Measurements from ENCODE around the gene NOC2L. TPM values are rescaled to one million over a fixed set of nuclear protein-coding genes. Genes with fewer than 3 reads are reported as not detected.

The NOC2L gene
- total RNA-seq, 6 donors from 2014 or later, result 28.7 to 66.0 (median 51.0) TPM

Small RNAs within 50 kb of the gene (small RNA-seq; reads per million reads assigned to genes)
- gene AL645608.3, result 0 reads per million in 4 donors
- 0 reads per million in 4 donors for gene AL645608.4

Other genes with a start within 250 kb of the NOC2L start
- 1 to 10 TPM; 1.0 to 9.3 (median 2.4) TPM for gene SAMD11, start 35.3 kb downstream of the NOC2L start, total RNA-seq
- gene KLHL17, start 1.3 kb upstream of the NOC2L start, total RNA-seq, result 10 to 100 TPM in 4 of 6 donors, 1 to 10 TPM in 2; 4.7 to 45.1 (median 16.5) TPM
- gene PLEKHN1, start 7.2 kb upstream of the NOC2L start, total RNA-seq, result 10 to 100 TPM in 1 of 6 donors, 1 to 10 TPM in 5; 1.1 to 11.5 (median 1.6) TPM
- gene PERM1, start 22.8 kb upstream of the NOC2L start, total RNA-seq, result 1 to 10 TPM in 1 of 6 donors, under 1 TPM in 3, not detected in 2; 0.15 to 1.0 (median 0.36) TPM
- 10 to 100 TPM; 26.5 to 55.0 (median 35.0) TPM for gene HES4, start 40.8 kb upstream of the NOC2L start, total RNA-seq
- 100 to 1,000 TPM in 2 of 6 donors, 10 to 100 TPM in 4; 32.5 to 180 (median 63.8) TPM for gene ISG15, start 54.2 kb upstream of the NOC2L start, total RNA-seq
- gene AGRN, start 60.9 kb upstream of the NOC2L start, total RNA-seq, result 100 to 1,000 TPM in 5 of 6 donors, 10 to 100 TPM in 1; 91.0 to 316 (median 157) TPM
- gene RNF223, start 115.0 kb upstream of the NOC2L start, total RNA-seq, result 1 to 10 TPM; 1.0 to 2.4 (median 1.8) TPM
- 10 to 100 TPM in 5 of 6 donors, 1 to 10 TPM in 1; 5.7 to 34.6 (median 15.2) TPM for gene C1orf159, start 156.8 kb upstream of the NOC2L start, total RNA-seq
- gene TTLL10, start 214.6 kb upstream of the NOC2L start, total RNA-seq, result 10 to 100 TPM in 2 of 6 donors, 1 to 10 TPM in 3, under 1 TPM in 1; 0.86 to 14.5 (median 5.8) TPM
- 1 to 10 TPM in 4 of 6 donors, under 1 TPM in 1, not detected in 1; 0.89 to 3.4 (median 2.1) TPM for gene TNFRSF18, start 247.3 kb upstream of the NOC2L start, total RNA-seq